Smooth muscle cell (in vitro differentiated cells): ENCODE measurements around the gene HDAC4. TPM values are rescaled to one million over a fixed set of nuclear protein-coding genes. Genes with fewer than 3 reads are reported as not detected.

Experiments used
- DNase-seq: peaks from one replicate; lab custom pipeline; 2025; ENCODE audit not compliant: unreplicated experiment; lab: John Stamatoyannopoulos, UW
- H2AFZ ChIP-seq: fragments of 200-600 bp; sonication (generic); 2 replicates; pipeline ENCODE4 v1.6.0; 2016; ENCODE audit warnings: antibody characterized with exemption, low read depth, mild to moderate bottlenecking
- H3F3A ChIP-seq: fragments of 200-600 bp; sonication (generic); 2 replicates; pipeline ENCODE4 v1.6.0; 2017; ENCODE audit warnings: antibody characterized with exemption, low read depth
- H3K27ac ChIP-seq: fragments of 200-600 bp; sonication (generic); 2 replicates; pipeline ENCODE4 v1.5.1; 2016; ENCODE audit warnings: low read depth, mild to moderate bottlenecking
- H3K27me3 ChIP-seq: fragments of 200-600 bp; sonication (generic); 2 replicates; pipeline ENCODE4 v1.6.1; 2016; ENCODE audit warnings: low read depth, mild to moderate bottlenecking
- H3K36me3 ChIP-seq: fragments of 200-600 bp; sonication (generic); 2 replicates; pipeline ENCODE4 v1.5.1; 2016; ENCODE audit warnings: low read depth
- H3K4me1 ChIP-seq: fragments of 200-600 bp; sonication (generic); 2 replicates; pipeline ENCODE4 v1.5.1; 2016; ENCODE audit warnings: low read depth
- H3K4me2 ChIP-seq: fragments of 200-600 bp; sonication (generic); 2 replicates; pipeline ENCODE4 v1.6.0; 2016; ENCODE audit warnings: mild to moderate bottlenecking
- H3K4me3 ChIP-seq: fragments of 200-600 bp; sonication (generic); 2 replicates; pipeline ENCODE4 v1.5.1; 2016; ENCODE audit warnings: mild to moderate bottlenecking
- H3K79me2 ChIP-seq: fragments of 200-600 bp; sonication (generic); 2 replicates; pipeline ENCODE4 v1.6.0; 2016; ENCODE audit warnings: low read depth, mild to moderate bottlenecking
- H3K9ac ChIP-seq: fragments of 200-600 bp; sonication (generic); 2 replicates; pipeline ENCODE4 v1.6.0; 2016; ENCODE audit warnings: low read depth
- H3K9me3 ChIP-seq: fragments of 200-600 bp; sonication (generic); replicated peaks from 2 replicates; pipeline ENCODE4 v1.5.1; 2016; ENCODE audit warnings: low read depth
- H4K20me1 ChIP-seq: fragments of 200-600 bp; sonication (generic); 2 replicates; pipeline ENCODE4 v1.6.0; 2016; ENCODE audit warnings: low read depth
- WGBS: methylation state at CpG from one replicate; pipeline ENCODE4 v1.1.7; 2016; ENCODE audit warnings: low lambda C conversion rate; 5-methylcytosine and 5-hydroxymethylcytosine counted together
- polyA plus RNA-seq: library from polyadenylated mRNA; unstranded; fragments of >200 nt; fragmentation: Nextera tagmentation; extraction: Ambion mirVana; gene quantifications from 2 replicates; pipeline ENCODE4 v1.2.1, GENCODE V29; 2016
- total RNA-seq: library from RNA; depleted of rRNA; stranded (reverse); fragments of >200 nt; gene quantifications from 2 replicates; pipeline ENCODE4 v1.2.3, GENCODE V29; 2014
- TF ChIP-seq, protein P1 (sequence below): fragments of 200-600 bp; sonication (generic); IDR thresholded peaks from 2 replicates; pipeline ENCODE4 v1.5.1; 2017; ENCODE audit warnings: borderline replicate concordance, mild to moderate bottlenecking, antibody characterized with exemption; ENCODE audit not compliant: insufficient read depth, poor library complexity, severe bottlenecking

HDAC4 gene
- total and polyA plus RNA-seq, 2 experiments from 2014 or later = 6.2 to 35.7 TPM

GRCh38 chr2:239179851-239180371 is 220.9 kb downstream of the HDAC4 start:
- Histone ChIP-seq H3K27me3 (no peaks in the 10 kb centered on the region), H3K4me3 (no peak overlapping the region), H3F3A (no peaks in the 10 kb centered on the region), H3K79me2 (no peaks in the 10 kb centered on the region), H3K9me3 (no peaks in the 10 kb centered on the region), H3K27ac (no peak overlapping the region), H3K4me2 (no peak overlapping the region), H3K36me3 (no peaks in the 10 kb centered on the region), H2AFZ (no peak overlapping the region), H4K20me1 (peaks cover 17% of the 10 kb centered on the region), H3K9ac (no peak overlapping the region), H3K4me1 (no peaks in the 10 kb centered on the region)
- TF ChIP-seq, protein P1, sequence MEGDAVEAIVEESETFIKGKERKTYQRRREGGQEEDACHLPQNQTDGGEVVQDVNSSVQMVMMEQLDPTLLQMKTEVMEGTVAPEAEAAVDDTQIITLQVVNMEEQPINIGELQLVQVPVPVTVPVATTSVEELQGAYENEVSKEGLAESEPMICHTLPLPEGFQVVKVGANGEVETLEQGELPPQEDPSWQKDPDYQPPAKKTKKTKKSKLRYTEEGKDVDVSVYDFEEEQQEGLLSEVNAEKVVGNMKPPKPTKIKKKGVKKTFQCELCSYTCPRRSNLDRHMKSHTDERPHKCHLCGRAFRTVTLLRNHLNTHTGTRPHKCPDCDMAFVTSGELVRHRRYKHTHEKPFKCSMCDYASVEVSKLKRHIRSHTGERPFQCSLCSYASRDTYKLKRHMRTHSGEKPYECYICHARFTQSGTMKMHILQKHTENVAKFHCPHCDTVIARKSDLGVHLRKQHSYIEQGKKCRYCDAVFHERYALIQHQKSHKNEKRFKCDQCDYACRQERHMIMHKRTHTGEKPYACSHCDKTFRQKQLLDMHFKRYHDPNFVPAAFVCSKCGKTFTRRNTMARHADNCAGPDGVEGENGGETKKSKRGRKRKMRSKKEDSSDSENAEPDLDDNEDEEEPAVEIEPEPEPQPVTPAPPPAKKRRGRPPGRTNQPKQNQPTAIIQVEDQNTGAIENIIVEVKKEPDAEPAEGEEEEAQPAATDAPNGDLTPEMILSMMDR = no peak
- 98% methylated on average over 20 of the region's 22 CpGs for WGBS
- no peak for DNase-seq

GRCh38 chr2:239178954-239179353 is 221.9 kb downstream of the HDAC4 start:
- H3K4me1 ChIP-seq = no peaks in the 10 kb centered on the region

DNA sequence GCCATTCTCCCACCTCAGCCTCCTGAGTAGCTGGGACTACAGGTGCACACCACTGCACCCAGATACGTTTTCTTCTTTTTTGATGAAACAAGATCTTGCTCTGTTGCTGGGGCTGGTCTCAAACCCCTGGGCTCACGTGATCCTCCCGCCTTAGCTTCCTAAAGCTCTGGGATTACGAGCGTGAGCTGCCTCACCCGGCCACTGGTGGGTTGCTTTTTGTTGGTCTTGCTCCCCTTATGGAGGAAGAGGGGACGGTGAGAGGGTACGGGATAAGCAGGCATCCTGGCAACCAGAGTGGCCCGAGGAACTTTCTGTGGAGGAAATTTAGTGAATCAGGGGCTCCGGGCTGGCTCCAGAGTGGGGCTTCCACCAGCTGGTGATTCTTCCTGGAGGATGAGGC is 222.3 kb downstream of the HDAC4 start:
- WGBS = 99% methylated on average over 10 of the region's 10 CpGs
- H3K4me3 ChIP-seq = no peak overlapping the region

More at GRCh38 chr2:239178954-239179353, 221.9 kb downstream of the HDAC4 start:
- DNase-seq = no peak
- WGBS = 98% methylated on average over 26 of the region's 26 CpGs
- H3K27me3 ChIP-seq = no peaks in the 10 kb centered on the region
- no peaks in the 10 kb centered on the region for H3F3A ChIP-seq
- no peak overlapping the region for H3K4me2 ChIP-seq
- TF ChIP-seq, protein P1 = no peak
- no peak overlapping the region for H3K9ac ChIP-seq
- H3K36me3 ChIP-seq = no peaks in the 10 kb centered on the region
- H3K79me2 ChIP-seq = no peaks in the 10 kb centered on the region
- H3K27ac ChIP-seq = no peak overlapping the region
- H2AFZ ChIP-seq = no peak overlapping the region
- H3K4me3 ChIP-seq = no peak overlapping the region
- H3K9me3 ChIP-seq = no peaks in the 10 kb centered on the region
- peaks cover 17% of the 10 kb centered on the region for H4K20me1 ChIP-seq

More for the DNA sequence above, 222.3 kb downstream of the HDAC4 start:
- H3K27me3 ChIP-seq = no peaks in the 10 kb centered on the region
- H2AFZ ChIP-seq = no peak overlapping the region
- no peaks in the 10 kb centered on the region for H3K79me2 ChIP-seq
- H3K9me3 ChIP-seq = no peaks in the 10 kb centered on the region
- peaks cover 15% of the 10 kb centered on the region for H4K20me1 ChIP-seq
- TF ChIP-seq, protein P1 = no peak
- no peaks in the 10 kb centered on the region for H3K4me1 ChIP-seq
- no peak for DNase-seq
- no peak overlapping the region for H3K27ac ChIP-seq
- H3K36me3 ChIP-seq = peaks cover 2% of the 10 kb centered on the region
- no peak overlapping the region for H3K4me2 ChIP-seq
- H3F3A ChIP-seq = no peaks in the 10 kb centered on the region
- H3K9ac ChIP-seq = no peak overlapping the region
